ENCODE results near the gene GALNT14.

GALNT14 gene

GRCh38 chr2:30860726-30861125 is 277.5 kb downstream of the GALNT14 start:
- no peak for DNase-seq

Measured in anterior cingulate cortex (tissue), 58 donors.